SK-N-SH (cell line): ENCODE measurements around the gene ACYP2. TPM values are rescaled to one million over a fixed set of nuclear protein-coding genes. Genes with fewer than 3 reads are reported as not detected.

Experiments used
- CTCF ChIA-PET: fragments of 300-600, 350-600 bp; formaldehyde crosslinking; extraction: SDS; loops from one replicate; lab custom pipeline; 2021; lab: Yijun Ruan, JAX
- POLR2A ChIA-PET: fragments of 350-600 bp; sonication (Branson Sonifier 250); formaldehyde crosslinking; extraction: SDS; loops from one replicate; lab custom pipeline; 2020; ENCODE audit warnings: antibody characterized with exemption, inconsistent platforms; lab: Yijun Ruan, JAX
- DNase-seq: peaks from one replicate; pipeline ENCODE4 v3.0.0; 2012
- H2AFZ ChIP-seq: fragments of 200-600 bp; sonication (generic); 2 replicates; pipeline ENCODE4 v1.8.1; 2016; ENCODE audit warnings: antibody characterized with exemption, mild to moderate bottlenecking, low read depth
- H3F3A ChIP-seq: fragments of 200-600 bp; sonication (generic); replicated peaks from 2 replicates; pipeline ENCODE3; 2016; ENCODE audit warnings: antibody characterized with exemption, mild to moderate bottlenecking; ENCODE audit not compliant: insufficient read depth
- H3K27ac ChIP-seq, 2 experiments: fragments of 200-500 bp in 1 of 2; fragments of 200-600 bp in 1 of 2; sonication (Bioruptor generic) in 1 of 2; sonication (generic), shearing (Covaris generic) in 1 of 2; 2 replicates each; pipeline versions ENCODE4 v1.5.1 to v1.6.1; 2014 to 2016; ENCODE audit warnings: low read depth in 2 of 2, inconsistent platforms in 1 of 2, low read length in 1 of 2, mild to moderate bottlenecking in 1 of 2, mixed read lengths in 1 of 2
- H3K27me3 ChIP-seq: fragments of 200-600 bp; sonication (generic), shearing (Covaris generic); 2 replicates; pipeline ENCODE4 v1.6.1; 2016; ENCODE audit warnings: mixed run types; ENCODE audit not compliant: insufficient read depth
- H3K36me3 ChIP-seq, 2 experiments: fragments of 200-500 bp in 1 of 2; fragments of 200-600 bp in 1 of 2; sonication (Bioruptor generic) in 1 of 2; sonication (generic) in 1 of 2; replicated peaks in 1 of 2; 2 replicates each; pipeline versions ENCODE3 to v1.5.1; 2014 to 2016; ENCODE audit warnings: low read length in 1 of 2, mild to moderate bottlenecking in 1 of 2; ENCODE audit not compliant: insufficient read depth in 2 of 2, control insufficient read depth in 1 of 2
- H3K4me1 ChIP-seq, 2 experiments: fragments of 200-500 bp in 1 of 2; fragments of 200-600 bp in 1 of 2; sonication (Bioruptor generic) in 1 of 2; sonication (generic), shearing (Covaris generic) in 1 of 2; 2 replicates each; pipeline versions ENCODE4 v1.5.1 to v1.6.1; 2014 to 2016; ENCODE audit warnings: low read depth in 1 of 2, low read length in 1 of 2, mixed run types in 1 of 2; ENCODE audit not compliant: insufficient read depth in 2 of 2, control insufficient read depth in 1 of 2
- H3K4me2 ChIP-seq: fragments of 200-600 bp; sonication (generic), shearing (Covaris generic); 2 replicates; pipeline ENCODE4 v1.6.1; 2017; ENCODE audit warnings: mixed run types
- H3K4me3 ChIP-seq, 2 experiments: fragments of 200-500 bp in 1 of 2; fragments of 200-600 bp in 1 of 2; sonication (Bioruptor generic) in 1 of 2; sonication (generic), shearing (Covaris generic) in 1 of 2; 2 replicates each; pipeline versions ENCODE4 v1.5.1 to v1.8.1; 2014 to 2016; ENCODE audit warnings: low read depth in 2 of 2, inconsistent platforms in 1 of 2, low read length in 1 of 2, mild to moderate bottlenecking in 1 of 2, mixed read lengths in 1 of 2, moderate library complexity in 1 of 2
- H3K79me2 ChIP-seq: fragments of 200-600 bp; sonication (generic); 2 replicates; pipeline ENCODE4 v1.8.1; 2017; ENCODE audit warnings: mild to moderate bottlenecking; ENCODE audit not compliant: insufficient read depth
- H3K9ac ChIP-seq: fragments of 200-600 bp; sonication (generic); 2 replicates; pipeline ENCODE4 v1.6.1; 2017; ENCODE audit warnings: mixed run types
- H3K9me2 ChIP-seq: fragments of 200-600 bp; sonication (generic); 2 replicates; pipeline ENCODE4 v1.6.1; 2017; ENCODE audit warnings: mixed run types
- H3K9me3 ChIP-seq: fragments of 200-600 bp; sonication (generic); 2 replicates; pipeline ENCODE4 v1.6.1; 2017; ENCODE audit warnings: mixed run types, mild to moderate bottlenecking, moderate library complexity
- H4K20me1 ChIP-seq: fragments of 200-600 bp; sonication (generic); 2 replicates; pipeline ENCODE4 v1.6.1; 2017; ENCODE audit warnings: mild to moderate bottlenecking, mixed run types; ENCODE audit not compliant: insufficient read depth
- CHD2 ChIP-seq: fragments of 150-350 bp; IDR thresholded peaks from 2 replicates; pipeline ENCODE4 v1.6.1; 2018; ENCODE audit warnings: low read length; ENCODE audit not compliant: partially characterized antibody
- ELF1 ChIP-seq: IDR thresholded peaks from 2 replicates; pipeline ENCODE4 v1.4.0; 2012
- EP300 ChIP-seq, 2 experiments: IDR thresholded peaks; 2 replicates each; pipeline versions ENCODE4 v1.4.0 to v1.6.1; 2012; ENCODE audit warnings: borderline replicate concordance in 1 of 2, low read depth in 1 of 2, low read length in 1 of 2
- GATA2 ChIP-seq: sonication (generic); formaldehyde crosslinking; IDR thresholded peaks from 2 replicates; pipeline ENCODE4 v1.5.0; 2020; ENCODE audit warnings: mild to moderate bottlenecking, missing genetic modification reagents
- JUND ChIP-seq: IDR thresholded peaks from 2 replicates; pipeline ENCODE4 v1.4.0; 2012
- NFIC ChIP-seq: IDR thresholded peaks from 2 replicates; pipeline ENCODE4 v1.4.0; 2012; ENCODE audit warnings: borderline replicate concordance
- PBX3 ChIP-seq: IDR thresholded peaks from 2 replicates; pipeline ENCODE4; 2012
- RCOR1 ChIP-seq: fragments of 150-350 bp; IDR thresholded peaks from 2 replicates; pipeline ENCODE4 v1.6.1; 2017; ENCODE audit warnings: antibody characterized with exemption, low read length
- REST ChIP-seq: IDR thresholded peaks from 2 replicates; pipeline ENCODE4 v1.6.1; 2012; ENCODE audit warnings: mild to moderate bottlenecking, low read depth, low read length, moderate library complexity
- SIN3A ChIP-seq: IDR thresholded peaks from 2 replicates; pipeline ENCODE4 v1.6.1; 2012; ENCODE audit warnings: low read depth, mild to moderate bottlenecking, low read length, moderate library complexity, borderline replicate concordance
- SMC3 ChIP-seq: IDR thresholded peaks from 2 replicates; pipeline ENCODE4 v1.6.1; 2012; ENCODE audit warnings: low read depth, low read length, improper control_type of control experiment
- TCF12 ChIP-seq: IDR thresholded peaks from 2 replicates; pipeline ENCODE4 v1.4.0; 2012
- TEAD4 ChIP-seq: IDR thresholded peaks from 2 replicates; pipeline ENCODE4 v1.4.0; 2012; ENCODE audit warnings: mild to moderate bottlenecking, borderline replicate concordance; ENCODE audit not compliant: insufficient read depth
- YY1 ChIP-seq: IDR thresholded peaks from 2 replicates; pipeline ENCODE4 v1.4.0; 2012; ENCODE audit warnings: low read depth, mild to moderate bottlenecking
- WGBS: methylation state at CpG from one replicate; pipeline ENCODE4 v1.1.6; 2017; ENCODE audit warnings: low lambda C conversion rate; 5-methylcytosine and 5-hydroxymethylcytosine counted together
- polyA plus RNA-seq, 3 experiments: library from polyadenylated mRNA; depleted of rRNA; stranded (reverse); fragments of >200 nt; gene quantifications; 2 replicates each; pipeline ENCODE4 v1.2.3, GENCODE V29; 2012

Gene ACYP2
- polyA plus RNA-seq, 1 of the 3 experiments (the other 2 are of a cell fraction) = 8.8 TPM

- peak; percentile 26 for DNase-seq
- Histone ChIP-seq H3F3A (peaks cover 5% of the 10 kb centered on the region), H3K27ac (peak overlapping the region; percentile 48 to 72; a peak in 3 of 4 replicates), H3K9me2 (no peaks in the 10 kb centered on the region), H4K20me1 (no peaks in the 10 kb centered on the region), H3K79me2 (no peaks in the 10 kb centered on the region), H3K36me3 (no peaks in the 10 kb centered on the region)
- 67% methylated on average over 3 of the region's 3 CpGs for WGBS
- POLR2A ChIA-PET = no interaction called here
- TF ChIP-seq EP300 (IDR thresholded peaks at IDR 0.05; ENCODE audit: borderline replicate concordance in 1 of 2, low read depth in 1 of 2, low read length in 1 of 2) (peak in 1 of 2 experiments; percentile 57; a peak in 2 of 4 replicates), JUND (no peak), NFIC (peak; percentile 31), REST (no peak), ELF1 (no peak), RCOR1 (no peak), CHD2 (no peak), PBX3 (peak; percentile 22; the same call in 1 of the 2 replicates), TCF12 (peak; percentile 45; the same call in 1 of the 2 replicates), YY1 (no peak), GATA2 (CRISPR knock-in tag) (peak; percentile 54; the same call in 1 of the 2 replicates), SMC3 (no peak), SIN3A (no peak), TEAD4 (no peak)
- TF ChIP-seq, all 33 proteins: peak for 5
- no peak overlapping the region for H3K4me3 ChIP-seq
- peak overlapping the region; percentile 52; the same call in 1 of the 2 replicates for H2AFZ ChIP-seq
- CTCF ChIA-PET = interaction anchor here (0.6 to 2.0 kb wide), 8 partner anchors 9 to 497 kb away, joined by 3 to 9 read pairs (median 4); no protein-coding TSS in a partner anchor
- H3K9me3 ChIP-seq = no peaks in the 10 kb centered on the region
- no peak overlapping the region for H3K9ac ChIP-seq
- peak overlapping the region; percentile 53; the same call in 1 of the 2 replicates for H3K4me2 ChIP-seq
- no peaks in the 10 kb centered on the region for H3K27me3 ChIP-seq
- peaks cover 15 to 23% of the 10 kb centered on the region in 2 experiments for H3K4me1 ChIP-seq
Observed at GRCh38 chr2:54207666-54208195, 92.3 kb downstream of the ACYP2 start.
